GDM1 (cell line): ENCODE data around the gene DAAM1.

Experiments used
- DNase-seq: peaks from one replicate; lab custom pipeline; 2025; lab: John Stamatoyannopoulos, UW

DAAM1 gene

GRCh38 chr14:59292028-59292427 is 103.6 kb downstream of the DAAM1 start:
- DNase-seq, result no peak

GRCh38 chr14:59292921-59293534 is 104.6 kb downstream of the DAAM1 start:
- no peak for DNase-seq

GRCh38 chr14:59293935-59294661 is 105.6 kb downstream of the DAAM1 start:
- no peak for DNase-seq

GRCh38 chr14:59294662-59294992 is 106.2 kb downstream of the DAAM1 start:
- DNase-seq, result no peak

- DNase-seq, result no peak
These were observed 107.5 kb downstream of the DAAM1 start for GRCh38 chr14:59295951-59296350.

- no peak for DNase-seq
These were observed 108.0 kb downstream of the DAAM1 start for GRCh38 chr14:59296508-59296907.

- DNase-seq, result no peak
These were observed 108.8 kb downstream of the DAAM1 start for GRCh38 chr14:59297071-59297776.

GRCh38 chr14:59299731-59300130 is 111.3 kb downstream of the DAAM1 start:
- DNase-seq, result no peak

GRCh38 chr14:59301354-59301753 is 112.9 kb downstream of the DAAM1 start:
- peak; percentile 37 for DNase-seq

GRCh38 chr14:59302313-59302712 is 113.8 kb downstream of the DAAM1 start:
- DNase-seq, result no peak

GRCh38 chr14:59303216-59303615 is 114.7 kb downstream of the DAAM1 start:
- no peak for DNase-seq

- DNase-seq, result no peak
These were observed 116.8 kb downstream of the DAAM1 start for GRCh38 chr14:59305231-59305630.

GRCh38 chr14:59305836-59306555 is 117.5 kb downstream of the DAAM1 start:
- no peak for DNase-seq

GRCh38 chr14:59306775-59307174 is 118.3 kb downstream of the DAAM1 start:
- no peak for DNase-seq

GRCh38 chr14:59308086-59308485 is 119.6 kb downstream of the DAAM1 start:
- no peak for DNase-seq

- DNase-seq, result no peak
These were observed 120.2 kb downstream of the DAAM1 start for GRCh38 chr14:59308673-59309072.

- DNase-seq, result peak; percentile 12
These were observed 120.9 kb downstream of the DAAM1 start for GRCh38 chr14:59309291-59309900.

- no peak for DNase-seq
These were observed 122.2 kb downstream of the DAAM1 start for GRCh38 chr14:59310633-59311032.

GRCh38 chr14:59311723-59312122 is 123.3 kb downstream of the DAAM1 start:
- DNase-seq, result no peak

- DNase-seq, result no peak
These were observed 124.7 kb downstream of the DAAM1 start for GRCh38 chr14:59313144-59313651.

GRCh38 chr14:59313658-59314608 is 125.5 kb downstream of the DAAM1 start:
- DNase-seq, result no peak
